Fibroblast of lung (primary cell): ENCODE measurements around the gene TBK1. TPM values are rescaled to one million over a fixed set of nuclear protein-coding genes. Genes with fewer than 3 reads are reported as not detected.

Experiments
- DNase-seq, 2 donors: peaks; one replicate each; pipeline versions ENCODE4 v3.0.0 to v3.0.0-alpha.2; 2010; ENCODE audit warnings: low read depth in 2 of 2
- H2AFZ ChIP-seq: 2 replicates; pipeline ENCODE4 v1.5.1; 2012; ENCODE audit warnings: low read length, control low read depth, inconsistent platforms
- H3K27ac ChIP-seq: 2 replicates; pipeline ENCODE4 v1.5.1; 2011; ENCODE audit warnings: low read length, control low read depth; ENCODE audit not compliant: insufficient read depth
- H3K27me3 ChIP-seq: 2 replicates; pipeline ENCODE4 v1.5.1; 2011; ENCODE audit warnings: mild to moderate bottlenecking, low read length; ENCODE audit not compliant: control insufficient read depth, insufficient read depth
- H3K36me3 ChIP-seq: 2 replicates; pipeline ENCODE4 v1.5.1; 2011; ENCODE audit warnings: low read length; ENCODE audit not compliant: control insufficient read depth, insufficient read depth
- H3K4me1 ChIP-seq: 2 replicates; pipeline ENCODE4 v1.5.1; 2011; ENCODE audit warnings: low read length; ENCODE audit not compliant: control insufficient read depth, insufficient read depth; ENCODE audit errors: extremely low read depth
- H3K4me2 ChIP-seq: 2 replicates; pipeline ENCODE4 v1.5.1; 2011; ENCODE audit warnings: low read length, control low read depth; ENCODE audit not compliant: insufficient read depth; ENCODE audit errors: extremely low read depth
- H3K4me3 ChIP-seq, 4 experiments: fragments of 200-600 bp in 1 of 4; sonication (generic) in 1 of 4; replicated peaks in 1 of 4; 2 replicates each; pipeline ENCODE4 v1.5.1; 2011 to 2016; ENCODE audit warnings: low read length in 4 of 4, low read depth in 3 of 4, mild to moderate bottlenecking in 3 of 4, control low read depth in 2 of 4, inconsistent platforms in 1 of 4, mixed read lengths in 1 of 4; ENCODE audit not compliant: insufficient read depth in 1 of 4; ENCODE audit errors: control extremely low read depth in 1 of 4
- H3K79me2 ChIP-seq: 2 replicates; pipeline ENCODE4 v1.5.1; 2012; ENCODE audit warnings: mild to moderate bottlenecking, low read length, inconsistent platforms; ENCODE audit not compliant: control insufficient read depth, insufficient read depth
- H3K9ac ChIP-seq: 2 replicates; pipeline ENCODE4 v1.5.1; 2011; ENCODE audit warnings: mild to moderate bottlenecking, low read length, control low read depth; ENCODE audit not compliant: insufficient read depth
- H3K9me3 ChIP-seq: 2 replicates; pipeline ENCODE4 v1.5.1; 2012; ENCODE audit warnings: low read depth, low read length; ENCODE audit not compliant: control insufficient read depth, insufficient read depth
- H4K20me1 ChIP-seq: 2 replicates; pipeline ENCODE4 v1.5.1; 2011; ENCODE audit warnings: low read length; ENCODE audit not compliant: control insufficient read depth, insufficient read depth; ENCODE audit errors: extremely low read depth
- CTCF ChIP-seq, 2 donors: IDR thresholded peaks in 1 of 2; conservative IDR thresholded peaks in 1 of 2; 1 replicate in 1 of 2; 2 replicates in 1 of 2; pipeline ENCODE4 v1.5.1; 2011 to 2012; ENCODE audit warnings: low read length in 2 of 2, control low read depth in 1 of 2, inconsistent platforms in 1 of 2, low read depth in 1 of 2, mild to moderate bottlenecking in 1 of 2
- EZH2 ChIP-seq: IDR thresholded peaks from 2 replicates; pipeline ENCODE4 v1.5.1; 2012; ENCODE audit warnings: low read length, control low read depth, mild to moderate bottlenecking; ENCODE audit errors: missing control alignments
- polyA plus RNA-seq, 2 donors: library from polyadenylated mRNA; depleted of rRNA in 1 of 2; stranded (reverse) in 1 of 2; unstranded in 1 of 2; fragments of >200 nt; gene quantifications; 2 replicates each; pipeline ENCODE4 v1.2.1, GENCODE V29; 2011 to 2012; ENCODE audit warnings: missing spikeins in 1 of 2
- total RNA-seq: library from RNA; depleted of rRNA; stranded (reverse); fragments of >200 nt; gene quantifications from 2 replicates; pipeline ENCODE4 v1.2.1, GENCODE V29; 2014

The TBK1 gene
- total and polyA plus RNA-seq, 2 donors (not counting 1 experiment from before 2014, with no cell fraction given) = 26.5 to 42.9 TPM

- Histone ChIP-seq H3K9ac (no peak overlapping the region), H3K36me3 (peaks cover 9% of the 10 kb centered on the region)
These were observed 28.2 kb downstream of the TBK1 start for GRCh38 chr12:64480148-64480547.

GRCh38 chr12:64486657-64487056, 34.7 kb downstream of the TBK1 start:
- no peaks in the 10 kb centered on the region for H3K4me1 ChIP-seq
- H3K27me3 ChIP-seq = no peaks in the 10 kb centered on the region
- no peak for DNase-seq
- H3K9me3 ChIP-seq = no peaks in the 10 kb centered on the region
- H3K27ac ChIP-seq = no peak overlapping the region
- no peak overlapping the region for H3K4me2 ChIP-seq
- H3K9ac ChIP-seq = no peak overlapping the region
- H4K20me1 ChIP-seq = no peaks in the 10 kb centered on the region
- peaks cover 14% of the 10 kb centered on the region for H3K36me3 ChIP-seq
- H3K4me3 ChIP-seq = no peak overlapping the region
- TF ChIP-seq EZH2 (no peak), CTCF (conservative IDR thresholded peaks at IDR 0.05 in 1 of 2, IDR thresholded peaks at IDR 0.05 in 1 of 2; ENCODE audit: low read depth in 1 of 2, low read length in 2 of 2) (no peak)
- no peaks in the 10 kb centered on the region for H3K79me2 ChIP-seq
- no peak overlapping the region for H2AFZ ChIP-seq

More at GRCh38 chr12:64480148-64480547, 28.2 kb downstream of the TBK1 start:
- DNase-seq = peak; percentile 35
- H3K27ac ChIP-seq = no peak overlapping the region
- no peaks in the 10 kb centered on the region for H3K9me3 ChIP-seq
- no peak overlapping the region for H2AFZ ChIP-seq
- H3K4me1 ChIP-seq = no peaks in the 10 kb centered on the region
- H4K20me1 ChIP-seq = no peaks in the 10 kb centered on the region
- no peak overlapping the region for H3K4me3 ChIP-seq
- TF ChIP-seq CTCF (conservative IDR thresholded peaks at IDR 0.05 in 1 of 2, IDR thresholded peaks at IDR 0.05 in 1 of 2; ENCODE audit: low read depth in 1 of 2, low read length in 2 of 2) (no peak), EZH2 (no peak)
- H3K27me3 ChIP-seq = no peaks in the 10 kb centered on the region
- no peak overlapping the region for H3K4me2 ChIP-seq
- H3K79me2 ChIP-seq = peaks cover 8% of the 10 kb centered on the region

DNA sequence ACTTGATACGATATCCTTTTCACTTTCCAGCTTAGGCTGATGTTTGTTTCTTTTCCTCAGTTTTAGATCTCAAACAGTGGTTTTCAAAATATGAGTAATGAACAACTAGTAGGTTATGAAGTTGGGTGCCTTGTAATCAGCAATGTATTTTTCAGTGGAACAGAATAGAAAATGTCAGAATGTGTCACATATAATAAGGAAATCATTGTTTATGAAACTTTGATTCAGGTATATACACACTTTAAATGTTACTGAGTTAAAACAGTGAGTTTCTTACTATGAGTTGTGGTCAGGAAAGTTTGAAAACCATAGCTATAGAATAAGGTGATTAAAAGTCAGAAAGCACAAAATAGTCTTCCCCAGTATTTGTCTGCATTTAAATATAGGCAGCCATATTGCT, 39.8 kb downstream of the TBK1 start:
- Histone ChIP-seq H3K27ac (no peak overlapping the region), H3K9ac (no peak overlapping the region), H2AFZ (no peak overlapping the region), H4K20me1 (no peaks in the 10 kb centered on the region), H3K79me2 (no peaks in the 10 kb centered on the region), H3K27me3 (no peaks in the 10 kb centered on the region), H3K9me3 (no peaks in the 10 kb centered on the region), H3K4me2 (no peak overlapping the region), H3K36me3 (peaks cover 8% of the 10 kb centered on the region), H3K4me1 (no peaks in the 10 kb centered on the region), H3K4me3 (no peak overlapping the region)
- no peak for DNase-seq
- TF ChIP-seq CTCF (conservative IDR thresholded peaks at IDR 0.05 in 1 of 2, IDR thresholded peaks at IDR 0.05 in 1 of 2; ENCODE audit: low read depth in 1 of 2, low read length in 2 of 2) (no peak), EZH2 (no peak)
